HG03280 (cell line): Measurements from ENCODE around the gene TSPAN13.

ENCODE experiments used
- ATAC-seq: cut with Tn5 transposase; IDR thresholded peaks from one replicate; pipeline ENCODE4 v1.9.1; 2021; ENCODE audit warnings: mild to moderate bottlenecking, moderate library complexity; ENCODE audit not compliant: unreplicated experiment

TSPAN13 gene

DNA sequence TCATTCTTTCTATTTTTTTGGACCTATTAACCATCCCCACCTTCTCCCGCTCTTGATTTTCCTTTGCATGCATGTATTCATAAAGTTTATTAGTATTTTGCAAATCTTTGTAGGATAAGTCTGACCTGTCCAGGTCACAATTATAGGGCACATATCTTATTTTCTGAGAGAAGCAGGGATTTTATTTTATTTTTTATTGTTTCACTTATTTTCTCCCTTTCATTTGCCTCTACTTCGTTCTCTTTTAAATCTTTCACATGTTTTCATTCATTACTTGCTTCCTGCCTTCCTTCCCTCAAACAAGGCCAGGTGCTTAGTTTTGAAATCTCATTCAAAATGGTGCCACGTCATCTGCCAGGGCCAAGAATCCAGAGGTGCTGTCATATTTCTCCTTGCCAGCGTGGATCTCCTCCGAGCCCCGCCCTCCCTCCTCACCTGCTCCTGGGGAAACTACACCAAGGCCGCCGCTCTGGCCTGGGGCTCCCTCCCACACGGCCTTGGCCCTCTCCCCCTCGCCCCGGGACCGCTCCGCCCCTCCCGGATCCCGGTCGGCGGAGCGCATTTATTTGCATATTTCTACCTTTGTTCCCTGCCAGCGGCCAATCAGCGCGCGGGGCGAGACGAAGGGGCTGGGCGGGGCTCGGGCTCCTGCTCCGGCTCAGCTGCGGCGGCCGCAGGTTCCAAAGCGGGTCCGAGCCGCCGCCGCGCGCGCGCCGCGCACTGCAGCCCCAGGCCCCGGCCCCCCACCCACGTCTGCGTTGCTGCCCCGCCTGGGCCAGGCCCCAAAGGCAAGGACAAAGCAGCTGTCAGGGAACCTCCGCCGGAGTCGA lies at the start of gene TSPAN13:
Gene TSPAN13 (plus strand): TSS at position 654 of the 830 bp plus-strand sequence. CDS start 213 bp downstream, outside the sequence.
- ATAC-seq: peak; percentile 77

DNA sequence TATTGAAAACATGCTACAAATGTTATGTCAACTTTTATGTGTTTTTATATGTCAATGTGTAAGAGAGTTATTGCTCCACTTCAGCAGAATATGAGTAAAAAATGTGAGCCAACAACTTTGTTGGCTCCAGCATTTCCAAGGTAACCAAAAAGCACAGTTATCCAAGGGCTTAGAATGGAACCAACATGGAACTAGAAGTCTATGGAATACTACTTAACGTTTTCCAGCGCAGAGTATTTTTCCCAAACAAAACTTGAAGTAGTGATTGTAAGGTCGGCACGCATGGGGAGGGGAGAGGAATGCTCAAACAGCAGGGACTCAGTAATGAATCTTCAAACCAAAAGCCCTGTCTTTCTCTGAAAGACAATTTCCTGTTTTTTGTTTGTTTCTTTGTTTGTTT lies 45.0 kb upstream of the TSPAN13 start:
- ATAC-seq: no peak

GRCh38 chr7:16708980-16709379 lies 44.6 kb upstream of the TSPAN13 start:
- ATAC-seq: no peak

- no peak for ATAC-seq
Observed at GRCh38 chr7:16710651-16711050, 42.9 kb upstream of the TSPAN13 start.

GRCh38 chr7:16711730-16712129 lies 41.8 kb upstream of the TSPAN13 start:
- ATAC-seq: no peak

DNA sequence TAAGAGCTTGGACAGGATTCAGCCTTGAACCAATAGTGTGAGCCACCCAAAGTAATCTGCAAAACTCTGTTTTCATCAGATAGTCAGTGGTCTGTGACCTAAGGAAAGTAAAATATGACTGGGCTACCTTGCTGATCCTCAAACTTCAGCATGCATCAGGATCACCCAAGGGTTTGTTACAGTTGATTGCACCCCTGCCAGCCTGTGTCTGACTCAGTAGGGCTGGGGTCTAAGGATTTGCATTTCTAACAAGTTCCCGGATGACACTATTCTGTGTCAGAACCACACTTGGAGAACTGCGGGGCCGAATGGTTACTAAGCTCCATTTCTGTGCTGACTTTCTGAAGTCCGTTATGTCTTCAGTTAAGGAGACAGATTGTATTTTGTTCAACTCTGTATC lies 40.6 kb upstream of the TSPAN13 start:
- no peak for ATAC-seq

DNA sequence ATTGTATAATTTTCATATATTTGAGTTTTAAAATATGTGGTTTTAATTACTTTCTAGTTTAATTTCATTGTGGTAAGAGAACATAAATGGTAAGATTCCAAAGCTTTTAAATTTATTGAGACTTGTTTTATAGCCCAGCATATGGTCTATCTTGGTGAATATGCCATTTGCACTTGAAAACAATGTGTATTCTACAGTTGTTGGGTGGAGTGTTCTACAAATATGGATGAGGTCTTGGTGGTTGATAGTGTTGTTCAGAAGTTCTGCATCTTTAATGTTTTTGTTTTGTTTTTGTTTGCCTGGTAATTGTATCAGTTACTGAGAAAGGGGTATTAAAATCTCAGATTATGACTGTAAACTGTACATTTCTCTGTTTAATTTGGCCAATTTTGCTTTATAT lies 37.6 kb upstream of the TSPAN13 start:
- no peak for ATAC-seq

- ATAC-seq: no peak
Observed at GRCh38 chr7:16718111-16718656, 35.4 kb upstream of the TSPAN13 start.

- ATAC-seq: no peak
Observed at GRCh38 chr7:16719699-16720098, 33.9 kb upstream of the TSPAN13 start.

GRCh38 chr7:16721541-16721940 lies 32.0 kb upstream of the TSPAN13 start:
- no peak for ATAC-seq

GRCh38 chr7:16724344-16724743 lies 29.2 kb upstream of the TSPAN13 start:
- ATAC-seq: no peak

DNA sequence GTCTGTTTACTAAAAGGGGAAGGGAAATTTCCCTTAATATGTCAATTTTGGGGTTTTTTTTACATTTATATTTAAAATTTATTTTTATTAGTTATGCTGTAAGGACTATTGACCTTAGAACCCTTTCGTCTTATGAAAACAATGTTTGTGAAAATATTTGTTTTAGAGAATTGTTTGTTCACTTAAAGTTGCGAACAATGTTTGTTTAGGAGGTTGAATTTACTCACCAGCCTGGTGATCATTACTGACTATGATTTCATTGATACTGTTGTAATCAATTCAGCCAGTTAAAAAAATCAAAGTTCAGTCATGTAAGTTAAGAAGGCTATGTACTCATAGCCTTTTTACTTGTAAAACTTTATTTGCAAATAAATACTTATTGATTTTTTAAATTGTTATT lies 27.4 kb upstream of the TSPAN13 start:
- no peak for ATAC-seq

- ATAC-seq: no peak
Observed at GRCh38 chr7:16727736-16728135, 25.8 kb upstream of the TSPAN13 start.

DNA sequence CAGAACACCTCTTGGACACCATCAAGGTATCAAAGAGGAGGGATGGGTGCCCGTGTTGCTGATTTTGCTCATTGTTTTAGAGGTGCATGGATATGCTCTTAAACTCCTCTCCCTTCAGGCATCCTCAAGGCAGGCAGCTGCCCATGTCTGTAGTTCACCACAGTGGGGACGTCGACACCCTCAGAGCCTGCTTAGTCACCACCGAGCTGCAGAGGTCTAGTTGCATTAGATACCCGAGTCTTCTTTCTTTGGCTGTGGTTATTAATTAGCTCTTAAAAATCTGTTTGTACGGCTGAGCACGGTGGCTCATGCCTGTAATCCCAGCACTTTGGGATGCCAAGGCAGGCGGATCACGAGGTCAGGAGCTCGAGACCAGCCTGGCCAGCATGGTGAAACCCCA lies 24.7 kb upstream of the TSPAN13 start:
- no peak for ATAC-seq

DNA sequence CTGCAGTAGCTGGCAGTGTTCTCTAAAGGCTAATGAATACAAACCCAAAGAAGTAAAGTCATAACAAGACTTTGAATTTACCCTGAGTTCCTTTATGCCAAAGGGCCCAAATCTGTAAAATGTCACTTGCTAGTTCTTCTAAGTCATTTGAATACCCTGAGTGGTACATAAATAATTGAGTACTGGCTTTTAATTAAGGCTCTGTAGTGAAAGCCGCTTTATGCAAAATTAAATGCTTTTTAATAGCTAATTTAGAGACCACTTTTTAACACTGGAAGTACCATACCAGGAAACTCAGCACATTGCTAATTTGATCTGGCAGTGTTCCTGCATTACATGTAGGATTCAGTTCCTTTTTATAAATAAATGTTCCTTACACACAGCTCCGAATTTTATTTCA lies 24.0 kb upstream of the TSPAN13 start:
- no peak for ATAC-seq

DNA sequence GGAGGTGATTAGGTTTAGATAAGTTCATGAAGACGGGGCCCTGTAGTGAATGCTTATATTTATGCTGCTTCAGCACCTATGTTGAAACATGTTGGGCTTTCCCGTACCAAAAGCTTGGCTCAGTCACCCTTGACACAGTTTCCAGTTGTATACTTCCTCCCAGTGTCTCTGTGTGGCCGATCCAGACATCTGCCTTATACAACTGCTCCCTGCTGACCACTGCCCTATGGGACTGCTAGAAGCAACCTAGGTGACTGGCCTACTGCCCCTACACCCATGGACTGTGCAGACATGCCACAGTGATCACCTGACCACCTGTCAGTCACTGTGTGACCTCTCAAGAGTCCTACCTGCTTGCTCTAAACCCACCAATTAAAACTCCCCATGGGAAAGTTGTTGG lies 22.6 kb upstream of the TSPAN13 start:
- ATAC-seq: no peak

DNA sequence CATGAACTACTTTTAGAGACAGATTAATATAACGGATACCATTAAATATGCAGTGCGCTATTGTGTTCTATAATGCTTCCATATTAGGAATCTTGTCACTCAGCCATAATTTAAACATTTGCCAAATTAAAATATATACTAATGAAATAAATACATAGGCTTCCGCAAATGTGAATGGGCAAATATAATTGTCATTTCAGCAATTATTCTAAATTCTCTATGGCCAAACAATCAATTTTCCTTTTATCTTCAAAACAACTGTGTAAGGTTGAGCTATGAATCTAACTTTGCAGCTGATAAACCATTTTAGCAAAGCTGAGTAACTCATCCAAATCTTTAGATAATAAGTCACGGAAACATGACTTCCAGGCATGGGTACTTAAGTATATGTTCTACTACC lies 20.7 kb upstream of the TSPAN13 start:
- no peak for ATAC-seq

- no peak for ATAC-seq
Observed at GRCh38 chr7:16734148-16734726, 19.3 kb upstream of the TSPAN13 start.

GRCh38 chr7:16735020-16735419 lies 18.5 kb upstream of the TSPAN13 start:
- no peak for ATAC-seq

GRCh38 chr7:16738011-16738688 lies 15.4 kb upstream of the TSPAN13 start:
- no peak for ATAC-seq

DNA sequence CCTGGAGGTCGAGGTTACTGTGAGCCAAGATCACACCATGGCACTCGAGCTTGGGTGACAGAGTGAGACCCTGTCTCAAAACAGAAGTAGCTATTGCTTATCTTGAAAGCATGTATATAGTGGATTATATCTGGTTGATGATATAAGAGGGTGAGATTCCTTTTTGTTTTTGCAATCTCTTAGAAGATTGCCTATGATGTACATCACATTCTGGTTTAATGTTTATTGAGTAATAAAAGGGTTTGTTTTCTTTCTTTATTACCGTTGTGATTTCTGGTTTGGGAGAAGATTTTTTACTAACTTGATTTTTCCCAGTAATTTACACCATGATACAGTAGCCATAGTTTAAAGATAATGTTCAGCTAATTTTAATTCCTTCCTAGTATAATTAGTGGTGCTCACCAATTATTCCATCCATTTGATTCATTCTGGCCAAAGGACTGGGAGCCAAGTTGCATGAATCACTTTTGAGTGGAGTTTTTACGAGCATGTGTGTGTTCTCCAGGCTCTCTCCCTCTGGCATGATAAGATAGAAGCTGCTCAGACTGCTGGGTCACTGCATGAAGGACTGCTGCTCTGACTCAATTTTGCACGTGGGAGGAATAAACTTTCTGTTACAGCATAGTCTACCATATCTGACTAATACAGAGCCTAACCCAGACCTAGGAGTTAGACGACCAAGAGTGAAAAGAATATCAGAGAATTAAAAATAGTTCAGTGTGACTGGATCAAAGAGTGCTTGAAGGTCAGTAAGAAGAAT lies 13.5 kb upstream of the TSPAN13 start:
- ATAC-seq: no peak
